A673 (cell line): ENCODE data around the gene CNGA1. TPM values are rescaled to one million over a fixed set of nuclear protein-coding genes. Genes with fewer than 3 reads are reported as not detected.

Experiments
- BruUV-seq: library from RNA; stranded (reverse); fragments of 400-500 nt; replicated peaks from 2 replicates; lab custom pipeline; 2021; lab: Mats Ljungman, UMichigan
- CTCF ChIA-PET: fragments of 300-600 bp; sonication (Branson Sonifier 250); formaldehyde crosslinking; loops from one replicate; lab custom pipeline; 2022; ENCODE audit warnings: antibody characterized with exemption; lab: Charles Lee
- POLR2A ChIA-PET: fragments of 300-600 bp; sonication (Branson Sonifier 250); formaldehyde crosslinking; loops from one replicate; lab custom pipeline; 2022; ENCODE audit warnings: antibody characterized with exemption; ENCODE audit not compliant: low non-redundant PET; lab: Charles Lee
- DNase-seq: peaks from one replicate; pipeline ENCODE4 v3.0.0-alpha.2; 2015; ENCODE audit warnings: low spot score
- H3K27ac ChIP-seq: fragments of 200-600 bp; sonication (generic); 2 replicates; pipeline ENCODE4 v1.5.1; 2016; ENCODE audit warnings: mixed run types, low read depth, mild to moderate bottlenecking, mixed read lengths, antibody characterized with exemption, low read length; ENCODE audit not compliant: poor library complexity, severe bottlenecking
- H3K27me3 ChIP-seq: fragments of 200-600 bp; sonication (generic); replicated peaks from 2 replicates; pipeline ENCODE4 v1.6.1; 2017; ENCODE audit warnings: mixed run types, low read depth, mild to moderate bottlenecking, mixed read lengths, antibody characterized with exemption, low read length; ENCODE audit not compliant: insufficient read depth, poor library complexity
- H3K36me3 ChIP-seq: fragments of 200-600 bp; sonication (generic); 2 replicates; pipeline ENCODE4 v1.6.1; 2016; ENCODE audit warnings: mixed run types, mild to moderate bottlenecking, mixed read lengths, antibody characterized with exemption, low read length; ENCODE audit not compliant: insufficient read depth, poor library complexity, severe bottlenecking
- H3K4me1 ChIP-seq: fragments of 200-600 bp; sonication (generic); 2 replicates; pipeline ENCODE4 v1.6.1; 2017; ENCODE audit warnings: mixed run types, mild to moderate bottlenecking, mixed read lengths, antibody characterized with exemption, low read length; ENCODE audit not compliant: insufficient read depth, poor library complexity, severe bottlenecking
- H3K4me3 ChIP-seq: fragments of 200-600 bp; sonication (generic); 2 replicates; pipeline ENCODE4 v1.5.1; 2016; ENCODE audit warnings: low read depth, mixed run types, mild to moderate bottlenecking, mixed read lengths, low read length; ENCODE audit not compliant: poor library complexity, severe bottlenecking
- H3K9me3 ChIP-seq: fragments of 200-600 bp; sonication (generic); 2 replicates; pipeline ENCODE4 v1.6.1; 2016; ENCODE audit warnings: mixed run types, low read depth, mild to moderate bottlenecking, mixed read lengths, antibody characterized with exemption, low read length; ENCODE audit not compliant: poor library complexity, severe bottlenecking
- EZH2 ChIP-seq: fragments of 200-600 bp; sonication (generic); IDR thresholded peaks from 2 replicates; pipeline ENCODE4 v1.6.1; 2017; ENCODE audit warnings: borderline replicate concordance, low read depth, mild to moderate bottlenecking, mixed read lengths, antibody characterized with exemption, low read length; ENCODE audit not compliant: poor library complexity, severe bottlenecking
- intact Hi-C: fragments of 100-400 bp; cut with micrococcal nuclease; formaldehyde crosslinking; loops from one replicate; pipeline ENCODE4 v1.10.0; 2022; ENCODE audit not compliant: unreplicated experiment
- total RNA-seq: library from RNA; stranded (reverse); gene quantifications from 2 replicates; pipeline ENCODE4 v1.2.3, GENCODE V29; 2021
- TF ChIP-seq, protein P1 (sequence below): fragments of 300-800, 200-600 bp; sonication (generic); conservative IDR thresholded peaks from 2 replicates; pipeline ENCODE4 v1.5.1; 2017; ENCODE audit warnings: low read depth, mild to moderate bottlenecking, antibody characterized with exemption, low read length, moderate library complexity, mixed read lengths

The CNGA1 gene
- total RNA-seq, 1 experiment from 2014 or later = 0.39 TPM

DNA sequence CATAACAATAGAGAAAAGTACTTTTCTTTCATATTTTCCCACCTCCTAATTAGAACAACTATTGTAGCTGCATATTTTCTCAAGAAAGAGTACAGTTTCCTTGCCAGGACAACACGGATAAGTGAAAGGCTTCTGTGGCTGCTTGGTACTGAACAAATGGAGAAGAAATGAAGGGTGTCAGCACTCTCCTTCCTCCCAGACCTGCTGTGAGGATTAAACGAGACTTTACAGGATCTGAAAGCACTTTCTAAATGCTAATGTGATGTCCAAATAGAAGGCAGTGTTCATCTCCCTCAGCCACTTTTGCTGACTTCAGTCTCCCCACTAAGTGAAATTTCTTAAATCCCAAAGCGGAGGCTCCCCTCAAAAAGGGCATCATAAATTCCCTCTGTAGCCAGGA is 14.0 kb upstream of the CNGA1 start:
- Histone ChIP-seq H3K27me3 (no peaks in the 10 kb centered on the region), H3K27ac (no peak overlapping the region), H3K4me3 (no peak overlapping the region), H3K4me1 (no peaks in the 10 kb centered on the region), H3K9me3 (no peaks in the 10 kb centered on the region), H3K36me3 (no peaks in the 10 kb centered on the region)
- intact Hi-C loops = loop anchor here (5.0 to 10.0 kb wide), 3 partner anchors 57 to 514 kb away; no protein-coding TSS in a partner anchor
- no TSS peak for BruUV-seq
- no peak for DNase-seq
- no peak for TF ChIP-seq EZH2
- TF ChIP-seq, protein P1, sequence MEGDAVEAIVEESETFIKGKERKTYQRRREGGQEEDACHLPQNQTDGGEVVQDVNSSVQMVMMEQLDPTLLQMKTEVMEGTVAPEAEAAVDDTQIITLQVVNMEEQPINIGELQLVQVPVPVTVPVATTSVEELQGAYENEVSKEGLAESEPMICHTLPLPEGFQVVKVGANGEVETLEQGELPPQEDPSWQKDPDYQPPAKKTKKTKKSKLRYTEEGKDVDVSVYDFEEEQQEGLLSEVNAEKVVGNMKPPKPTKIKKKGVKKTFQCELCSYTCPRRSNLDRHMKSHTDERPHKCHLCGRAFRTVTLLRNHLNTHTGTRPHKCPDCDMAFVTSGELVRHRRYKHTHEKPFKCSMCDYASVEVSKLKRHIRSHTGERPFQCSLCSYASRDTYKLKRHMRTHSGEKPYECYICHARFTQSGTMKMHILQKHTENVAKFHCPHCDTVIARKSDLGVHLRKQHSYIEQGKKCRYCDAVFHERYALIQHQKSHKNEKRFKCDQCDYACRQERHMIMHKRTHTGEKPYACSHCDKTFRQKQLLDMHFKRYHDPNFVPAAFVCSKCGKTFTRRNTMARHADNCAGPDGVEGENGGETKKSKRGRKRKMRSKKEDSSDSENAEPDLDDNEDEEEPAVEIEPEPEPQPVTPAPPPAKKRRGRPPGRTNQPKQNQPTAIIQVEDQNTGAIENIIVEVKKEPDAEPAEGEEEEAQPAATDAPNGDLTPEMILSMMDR = no peak
- ChIA-PET CTCF (no interaction called here), POLR2A (no interaction called here)

DNA sequence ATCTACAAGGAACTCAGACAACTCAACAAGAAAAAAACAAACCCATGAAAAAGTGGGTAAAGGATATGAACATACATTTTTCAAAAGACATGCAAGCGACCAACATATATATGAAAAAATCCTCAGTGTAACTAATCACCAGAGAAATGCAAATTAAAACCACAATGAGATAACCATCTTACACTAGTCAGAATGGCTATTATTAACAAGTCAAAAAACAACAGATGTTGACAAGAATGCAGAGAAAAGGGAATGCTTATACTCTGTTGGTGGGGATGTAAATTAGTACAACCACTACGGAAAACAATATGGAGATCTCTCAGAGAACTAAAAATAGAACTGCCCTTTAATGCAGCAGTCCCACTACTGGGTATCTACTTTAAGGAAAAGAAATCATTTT is 12.2 kb upstream of the CNGA1 start:
- Histone ChIP-seq H3K4me1 (no peaks in the 10 kb centered on the region), H3K27ac (no peak overlapping the region), H3K4me3 (no peak overlapping the region), H3K36me3 (no peaks in the 10 kb centered on the region), H3K9me3 (no peaks in the 10 kb centered on the region), H3K27me3 (no peaks in the 10 kb centered on the region)
- DNase-seq = no peak
- ChIA-PET CTCF (no interaction called here), POLR2A (no interaction called here)
- intact Hi-C loops = no loop called here
- no TSS peak for BruUV-seq
- no peak for TF ChIP-seq EZH2
- TF ChIP-seq, protein P1 = no peak

DNA sequence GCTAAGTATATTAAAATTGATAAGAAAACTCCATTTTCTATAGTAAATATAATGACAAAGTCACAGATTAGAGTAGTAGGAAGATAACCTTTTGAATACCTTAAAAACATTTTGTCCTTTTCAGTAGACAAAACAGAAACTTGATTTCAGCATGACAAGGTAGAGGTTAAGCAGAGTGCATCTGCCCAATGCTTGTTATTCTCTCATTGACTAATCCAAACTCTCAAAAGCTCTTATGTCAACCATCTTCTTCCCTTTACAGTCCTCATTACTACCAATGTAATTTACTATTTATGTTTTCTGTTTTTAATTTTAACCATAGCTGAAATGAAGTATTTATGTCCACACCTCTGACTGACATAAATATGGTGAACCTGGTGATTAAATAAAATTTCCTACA is 11.2 kb upstream of the CNGA1 start:
- DNase-seq = no peak
- H3K9me3 ChIP-seq = no peaks in the 10 kb centered on the region
- no peaks in the 10 kb centered on the region for H3K4me1 ChIP-seq
- no peak overlapping the region for H3K4me3 ChIP-seq
- H3K27ac ChIP-seq = no peak overlapping the region
- ChIA-PET CTCF (no interaction called here), POLR2A (no interaction called here)
- no peak for TF ChIP-seq EZH2
- TF ChIP-seq, protein P1 = no peak
- H3K27me3 ChIP-seq = no peaks in the 10 kb centered on the region
- intact Hi-C loops = no loop called here
- no peaks in the 10 kb centered on the region for H3K36me3 ChIP-seq
- no TSS peak for BruUV-seq
